IMR-90 (cell line): ENCODE results near the gene TMEM145. TPM values are rescaled to one million over a fixed set of nuclear protein-coding genes. Genes with fewer than 3 reads are reported as not detected.

Experiments used
- ATAC-seq: fragments of 200-7000 bp; cut with Tn5 transposase; 2 replicates; pipeline ENCODE4 v1.9.1; 2020; ENCODE audit warnings: low read depth, mild to moderate bottlenecking, moderate library complexity
- BruUV-seq: library from RNA; stranded (reverse); fragments of 400-500 nt; replicated peaks from 2 replicates; lab custom pipeline; 2021; lab: Mats Ljungman, UMichigan
- CTCF ChIA-PET: fragments of 300-600 bp; formaldehyde crosslinking; extraction: SDS; loops from one replicate; lab custom pipeline; 2021; ENCODE audit warnings: antibody characterized with exemption; lab: Yijun Ruan, JAX
- POLR2A ChIA-PET: fragments of 300-600 bp; sonication (Branson Sonifier 250); formaldehyde crosslinking; loops from one replicate; lab custom pipeline; 2022; ENCODE audit warnings: antibody characterized with exemption; ENCODE audit not compliant: unreplicated experiment; lab: Charles Lee
- DNase-seq: peaks from one replicate; pipeline ENCODE4 v3.0.0; 2013
- H2AFZ ChIP-seq: replicated peaks from 2 replicates; pipeline ENCODE3; 2013; ENCODE audit warnings: low read length, mild to moderate bottlenecking; ENCODE audit not compliant: poor library complexity
- H2AK5ac ChIP-seq: 2 replicates; pipeline ENCODE4 v1.6.1; 2013; ENCODE audit warnings: low read depth, low read length, inconsistent platforms
- H2AK9ac ChIP-seq: replicated peaks from 2 replicates; pipeline ENCODE3; 2013; ENCODE audit warnings: mild to moderate bottlenecking, low read depth, low read length, moderate library complexity; ENCODE audit not compliant: poor library complexity
- H2BK120ac ChIP-seq: 2 replicates; pipeline ENCODE4 v1.6.1; 2013; ENCODE audit warnings: low read depth, low read length, inconsistent platforms
- H2BK15ac ChIP-seq: 3 replicates; pipeline ENCODE4 v1.6.1; 2013; ENCODE audit warnings: low read depth, low read length, inconsistent platforms
- H2BK20ac ChIP-seq: 2 replicates; pipeline ENCODE4 v1.6.1; 2013; ENCODE audit warnings: low read depth, mild to moderate bottlenecking, inconsistent platforms, low read length, moderate library complexity
- H2BK5ac ChIP-seq: 2 replicates; pipeline ENCODE4 v1.6.1; 2013; ENCODE audit warnings: mild to moderate bottlenecking, low read depth, low read length, inconsistent platforms; ENCODE audit not compliant: poor library complexity, severe bottlenecking
- H3K14ac ChIP-seq: replicated peaks from 2 replicates; pipeline ENCODE4 v1.6.1; 2013; ENCODE audit warnings: low read depth, low read length, inconsistent platforms
- H3K18ac ChIP-seq: 2 replicates; pipeline ENCODE4 v1.6.1; 2013; ENCODE audit warnings: low read depth, low read length, control low read depth
- H3K23ac ChIP-seq: 2 replicates; pipeline ENCODE4 v1.6.1; 2013; ENCODE audit warnings: low read depth, low read length, inconsistent platforms
- H3K27ac ChIP-seq: 2 replicates; pipeline ENCODE4 v1.5.1; 2013; ENCODE audit warnings: mild to moderate bottlenecking, control low read depth, low read length; ENCODE audit not compliant: insufficient read depth
- H3K27me3 ChIP-seq: 2 replicates; pipeline ENCODE4 v1.6.1; 2013; ENCODE audit warnings: low read length; ENCODE audit not compliant: control insufficient read depth, insufficient read depth
- H3K36me3 ChIP-seq: 2 replicates; pipeline ENCODE4 v1.6.1; 2013; ENCODE audit warnings: low read length, mixed read lengths; ENCODE audit not compliant: control insufficient read depth, insufficient read depth
- H3K4ac ChIP-seq: 2 replicates; pipeline ENCODE4 v1.6.1; 2013; ENCODE audit warnings: low read depth, low read length, inconsistent platforms
- H3K4me1 ChIP-seq: 2 replicates; pipeline ENCODE4 v1.6.1; 2013; ENCODE audit warnings: low read length, mixed read lengths; ENCODE audit not compliant: control insufficient read depth, insufficient read depth
- H3K4me2 ChIP-seq: 2 replicates; pipeline ENCODE4 v1.6.1; 2013; ENCODE audit warnings: low read depth, mild to moderate bottlenecking, control low read depth, low read length, moderate library complexity
- H3K4me3 ChIP-seq: 2 replicates; pipeline ENCODE4 v1.5.1; 2013; ENCODE audit warnings: low read depth, mild to moderate bottlenecking, control low read depth, low read length, moderate library complexity; ENCODE audit not compliant: insufficient read depth
- H3K56ac ChIP-seq: 2 replicates; pipeline ENCODE4 v1.6.1; 2013; ENCODE audit warnings: low read length, inconsistent platforms; ENCODE audit not compliant: insufficient read depth; ENCODE audit errors: extremely low read depth
- H3K79me1 ChIP-seq, 2 experiments: 2 replicates each; pipeline ENCODE4 v1.6.1; 2013; ENCODE audit warnings: low read length in 2 of 2, inconsistent platforms in 1 of 2, low read depth in 1 of 2
- H3K9ac ChIP-seq: 2 replicates; pipeline ENCODE4 v1.6.1; 2013; ENCODE audit warnings: low read depth, low read length, control low read depth
- H3K9me1 ChIP-seq: 2 replicates; pipeline ENCODE4 v1.6.1; 2013; ENCODE audit warnings: low read length, inconsistent platforms; ENCODE audit not compliant: insufficient read depth
- H3K9me3 ChIP-seq: 2 replicates; pipeline ENCODE4 v1.6.1; 2013; ENCODE audit warnings: low read length; ENCODE audit not compliant: control insufficient read depth, insufficient read depth
- H4K20me1 ChIP-seq: 2 replicates; pipeline ENCODE4 v1.6.1; 2013; ENCODE audit warnings: low read length, inconsistent platforms; ENCODE audit not compliant: insufficient read depth
- H4K5ac ChIP-seq: 2 replicates; pipeline ENCODE4 v1.6.1; 2013; ENCODE audit warnings: mild to moderate bottlenecking, low read depth, low read length, control low read depth
- H4K8ac ChIP-seq, 2 experiments: 2 replicates each; pipeline ENCODE4 v1.6.1; 2013; ENCODE audit warnings: low read depth in 2 of 2, low read length in 2 of 2, control low read depth in 1 of 2, inconsistent platforms in 1 of 2
- H4K91ac ChIP-seq: 2 replicates; pipeline ENCODE4 v1.6.1; 2013; ENCODE audit warnings: low read depth, low read length, inconsistent platforms; ENCODE audit not compliant: insufficient read depth
- CEBPB ChIP-seq: IDR thresholded peaks from 2 replicates; pipeline ENCODE4 v1.6.1; 2012; ENCODE audit warnings: low read depth, low read length, improper control_type of control experiment
- FOS ChIP-seq: fragments of 150-350 bp; IDR thresholded peaks from 2 replicates; pipeline ENCODE4 v1.6.1; 2016; ENCODE audit warnings: low read depth, low read length
- MAZ ChIP-seq: IDR thresholded peaks from 2 replicates; pipeline ENCODE4 v1.6.1; 2012; ENCODE audit warnings: low read depth, mild to moderate bottlenecking, low read length, improper control_type of control experiment, moderate library complexity, borderline replicate concordance
- MXI1 ChIP-seq: IDR thresholded peaks from 2 replicates; pipeline ENCODE4 v1.6.1; 2012; ENCODE audit warnings: low read depth, mild to moderate bottlenecking, low read length, moderate library complexity, borderline replicate concordance
- NFE2L2 ChIP-seq: fragments of 150-350 bp; IDR thresholded peaks from 2 replicates; pipeline ENCODE4 v1.6.1; 2016; ENCODE audit warnings: low read depth, mild to moderate bottlenecking, low read length
- POLR2A ChIP-seq: IDR thresholded peaks from 2 replicates; pipeline ENCODE4 v1.6.1; 2012; ENCODE audit warnings: mild to moderate bottlenecking, low read depth, low read length
- RCOR1 ChIP-seq: IDR thresholded peaks from 2 replicates; pipeline ENCODE4 v1.6.1; 2012; ENCODE audit warnings: mild to moderate bottlenecking, low read length, improper control_type of control experiment; ENCODE audit not compliant: insufficient replicate concordance
- SMC3 ChIP-seq: fragments of 150-350 bp; IDR thresholded peaks from 2 replicates; pipeline ENCODE4 v1.6.1; 2016; ENCODE audit warnings: low read depth, mild to moderate bottlenecking, antibody characterized with exemption, low read length, moderate library complexity
- WGBS, 2 experiments: methylation state at CpG; one replicate each; pipeline versions ENCODE4 v1.1.5 to v1.1.7; 2013; ENCODE audit warnings: missing lambda C conversion rate in 2 of 2; ENCODE audit not compliant: insufficient read length in 1 of 2; ENCODE audit errors: extremely low coverage in 2 of 2; 5-methylcytosine and 5-hydroxymethylcytosine counted together
- dilution Hi-C: fragments of 300-500 bp; cut with HindIII; formaldehyde crosslinking; loops from one replicate; pipeline ENCODE4 v1.14.3; 2018; ENCODE audit warnings: low sequenced_read_pairs; ENCODE audit not compliant: unreplicated experiment
- in situ Hi-C: fragments of 300-500 bp; cut with MboI; formaldehyde crosslinking; loops from 3 replicates; pipeline ENCODE4 v1.14.3; 2019; ENCODE audit warnings: low sequenced_read_pairs, inconsistent platforms, mixed read lengths
- intact Hi-C: fragments of 100-400 bp; cut with micrococcal nuclease; formaldehyde crosslinking; loops from 2 replicates; pipeline ENCODE4 v1.10.0; 2022
- polyA plus RNA-seq, 3 experiments: library from polyadenylated mRNA; depleted of rRNA; stranded (reverse); fragments of >200 nt; gene quantifications; 2 replicates each; pipeline ENCODE4 v1.2.3, GENCODE V29; 2012; ENCODE audit warnings: low replicate concordance in 1 of 3
- total RNA-seq: library from RNA; depleted of rRNA; stranded (reverse); fragments of >200 nt; gene quantifications from 2 replicates; pipeline ENCODE4 v1.2.3, GENCODE V29; 2012
- TF ChIP-seq, protein P1 (sequence below): conservative IDR thresholded peaks from 2 replicates; pipeline ENCODE4 v1.5.1; 2012; ENCODE audit warnings: mild to moderate bottlenecking, low read depth, low read length, improper control_type of control experiment
- TF ChIP-seq, protein P2 (sequence below): fragments of 150-350 bp; IDR thresholded peaks from 2 replicates; pipeline ENCODE4 v1.6.1; 2017; ENCODE audit warnings: mild to moderate bottlenecking, antibody characterized with exemption, low read length, low read depth

The TMEM145 gene
- total and polyA plus RNA-seq, 2 of the 4 experiments (the other 2 are of a cell fraction) = under 0.01 to 0.41 TPM

DNA sequence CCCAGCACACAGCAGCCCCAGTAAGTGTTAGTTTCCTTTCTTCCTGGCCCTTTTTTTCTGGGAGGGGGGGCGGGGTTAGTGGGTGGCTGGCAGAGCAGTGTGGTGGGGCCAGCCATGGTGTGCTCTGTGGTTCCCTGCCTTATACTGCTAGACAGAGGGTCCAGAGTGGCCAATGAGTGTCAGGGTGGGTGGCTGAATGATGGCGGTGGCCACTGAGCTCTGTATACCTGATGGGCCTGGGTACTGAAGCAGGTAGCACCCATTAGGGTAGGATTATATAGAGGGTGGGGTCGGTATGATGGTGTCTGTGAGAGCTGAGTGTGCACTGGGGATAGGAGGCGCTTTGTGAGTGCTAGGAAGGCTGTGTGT is 30.3 kb upstream of the TMEM145 start:
- no peak overlapping the region for H3K9ac ChIP-seq
- TF ChIP-seq CEBPB = no peak
- TF ChIP-seq POLR2A = no peak
- no peak for TF ChIP-seq RCOR1
- TF ChIP-seq MAZ = no peak
- TF ChIP-seq, protein P1, sequence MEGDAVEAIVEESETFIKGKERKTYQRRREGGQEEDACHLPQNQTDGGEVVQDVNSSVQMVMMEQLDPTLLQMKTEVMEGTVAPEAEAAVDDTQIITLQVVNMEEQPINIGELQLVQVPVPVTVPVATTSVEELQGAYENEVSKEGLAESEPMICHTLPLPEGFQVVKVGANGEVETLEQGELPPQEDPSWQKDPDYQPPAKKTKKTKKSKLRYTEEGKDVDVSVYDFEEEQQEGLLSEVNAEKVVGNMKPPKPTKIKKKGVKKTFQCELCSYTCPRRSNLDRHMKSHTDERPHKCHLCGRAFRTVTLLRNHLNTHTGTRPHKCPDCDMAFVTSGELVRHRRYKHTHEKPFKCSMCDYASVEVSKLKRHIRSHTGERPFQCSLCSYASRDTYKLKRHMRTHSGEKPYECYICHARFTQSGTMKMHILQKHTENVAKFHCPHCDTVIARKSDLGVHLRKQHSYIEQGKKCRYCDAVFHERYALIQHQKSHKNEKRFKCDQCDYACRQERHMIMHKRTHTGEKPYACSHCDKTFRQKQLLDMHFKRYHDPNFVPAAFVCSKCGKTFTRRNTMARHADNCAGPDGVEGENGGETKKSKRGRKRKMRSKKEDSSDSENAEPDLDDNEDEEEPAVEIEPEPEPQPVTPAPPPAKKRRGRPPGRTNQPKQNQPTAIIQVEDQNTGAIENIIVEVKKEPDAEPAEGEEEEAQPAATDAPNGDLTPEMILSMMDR = no peak
- no peak for TF ChIP-seq NFE2L2
- TF ChIP-seq MXI1 = no peak
- no peak for TF ChIP-seq SMC3
- TF ChIP-seq, protein P2, sequence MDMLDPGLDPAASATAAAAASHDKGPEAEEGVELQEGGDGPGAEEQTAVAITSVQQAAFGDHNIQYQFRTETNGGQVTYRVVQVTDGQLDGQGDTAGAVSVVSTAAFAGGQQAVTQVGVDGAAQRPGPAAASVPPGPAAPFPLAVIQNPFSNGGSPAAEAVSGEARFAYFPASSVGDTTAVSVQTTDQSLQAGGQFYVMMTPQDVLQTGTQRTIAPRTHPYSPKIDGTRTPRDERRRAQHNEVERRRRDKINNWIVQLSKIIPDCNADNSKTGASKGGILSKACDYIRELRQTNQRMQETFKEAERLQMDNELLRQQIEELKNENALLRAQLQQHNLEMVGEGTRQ = no peak
- no peak for TF ChIP-seq FOS
- in situ Hi-C loops = no loop called here

More for the DNA sequence above, 30.3 kb upstream of the TMEM145 start:
- intact Hi-C loops = no loop called here
- H3K9me3 ChIP-seq = no peaks in the 10 kb centered on the region
- peak overlapping the region; percentile 87 for H2AFZ ChIP-seq
- H2BK5ac ChIP-seq = peak overlapping the region; percentile 86
- CTCF ChIA-PET = no interaction called here
- peak overlapping the region; percentile 91 for H4K91ac ChIP-seq
- POLR2A ChIA-PET = no interaction called here
- H4K5ac ChIP-seq = no peak overlapping the region
- H3K27ac ChIP-seq = peak overlapping the region; percentile 84
- H2AK9ac ChIP-seq = peak overlapping the region; percentile 99
- peak overlapping the region; percentile 99 for H2AK5ac ChIP-seq
- H3K14ac ChIP-seq = peak overlapping the region; percentile 85
- no peak overlapping the region for H3K56ac ChIP-seq
- H2BK120ac ChIP-seq = peak overlapping the region; percentile 65
- peak overlapping the region; percentile 73; the same call in 2 of the 3 replicates for H2BK15ac ChIP-seq
- H3K79me1 ChIP-seq = peaks cover 36 to 75% of the 10 kb centered on the region in 2 experiments
- peak overlapping the region; percentile 74; the same call in 1 of the 2 replicates for H2BK20ac ChIP-seq
- peaks cover 49% of the 10 kb centered on the region for H4K20me1 ChIP-seq
- peaks cover 16% of the 10 kb centered on the region for H3K9me1 ChIP-seq
- H3K23ac ChIP-seq = peak overlapping the region; percentile 92
- peak overlapping the region; percentile 95 for H3K4ac ChIP-seq
- no peak for ATAC-seq
- peak overlapping the region in 1 of 2 experiments; percentile 80; a peak in 2 of 4 replicates for H4K8ac ChIP-seq
- WGBS, 2 experiments = 39% methylated on average over 2 of the region's 4 CpGs; no CpG with 5 or more reads in 1 of the 2 experiments
- H3K27me3 ChIP-seq = no peaks in the 10 kb centered on the region
- H3K18ac ChIP-seq = no peak overlapping the region
- no peak for DNase-seq
- dilution Hi-C loops = no loop called here
- H3K4me2 ChIP-seq = peak overlapping the region; percentile 95
- BruUV-seq = no TSS peak
- peaks cover 55% of the 10 kb centered on the region for H3K4me1 ChIP-seq
- peaks cover 10% of the 10 kb centered on the region for H3K36me3 ChIP-seq
- H3K4me3 ChIP-seq = no peak overlapping the region
